ENCODE data around the gene CNTN4. TPM values are rescaled to one million over a fixed set of nuclear protein-coding genes. Genes with fewer than 3 reads are reported as not detected.

The CNTN4 gene
- total RNA-seq, 1 experiment from 2014 or later = not detected

GRCh38 chr3:2929574-2929973, 830.9 kb downstream of the CNTN4 start:
- no peak for ATAC-seq
- Mint-ChIP-seq H3K4me1 (no peaks in the 10 kb centered on the region), H3K4me3 (no peak overlapping the region), H3K27ac (no peak overlapping the region), H3K27me3 (ENCODE audit: low read depth) (peaks cover 9% of the 10 kb centered on the region), H3K36me3 (peaks cover 54% of the 10 kb centered on the region), H3K9me3 (peaks cover 71% of the 10 kb centered on the region)
- TF ChIP-seq MXD4 (CRISPR knock-in tag; IDR thresholded peaks at IDR 0.05; ENCODE audit: borderline replicate concordance) (no peak), CREB1 (CRISPR knock-in tag; IDR thresholded peaks at IDR 0.05) (no peak), MAX (CRISPR knock-in tag; IDR thresholded peaks at IDR 0.05) (no peak), OVOL2 (CRISPR knock-in tag; IDR thresholded peaks at IDR 0.05; ENCODE audit: borderline replicate concordance) (no peak), NFATC4 (CRISPR knock-in tag; IDR thresholded peaks at IDR 0.05) (no peak), JAZF1 (CRISPR knock-in tag; IDR thresholded peaks at IDR 0.05) (no peak), ZNF317 (CRISPR knock-in tag; IDR thresholded peaks at IDR 0.05; ENCODE audit: borderline replicate concordance, low read depth) (no peak), MYBL2 (CRISPR knock-in tag; IDR thresholded peaks at IDR 0.05) (no peak), STAT6 (CRISPR knock-in tag; conservative IDR thresholded peaks at IDR 0.05; ENCODE audit: low read depth) (no peak), ESRRA (CRISPR knock-in tag; IDR thresholded peaks at IDR 0.05; ENCODE audit: borderline replicate concordance) (no peak), HMGXB4 (CRISPR knock-in tag; IDR thresholded peaks at IDR 0.05) (no peak), USF2 (CRISPR knock-in tag; IDR thresholded peaks at IDR 0.05) (no peak), IRF2 (CRISPR knock-in tag; IDR thresholded peaks at IDR 0.05; ENCODE audit: borderline replicate concordance, low read depth) (no peak), ETV6 (CRISPR knock-in tag; IDR thresholded peaks at IDR 0.05) (no peak), CREM (CRISPR knock-in tag; IDR thresholded peaks at IDR 0.05) (no peak), FOXJ3 (CRISPR knock-in tag; IDR thresholded peaks at IDR 0.05; ENCODE audit: borderline replicate concordance) (no peak), FOXP4 (CRISPR knock-in tag; IDR thresholded peaks at IDR 0.05) (no peak), AR (CRISPR knock-in tag; IDR thresholded peaks at IDR 0.05) (no peak), NR3C1 (CRISPR knock-in tag; conservative IDR thresholded peaks at IDR 0.05; ENCODE audit: low read depth) (no peak), KAT7 (CRISPR knock-in tag; IDR thresholded peaks at IDR 0.05; ENCODE audit: borderline replicate concordance) (no peak)
- POLR2A ChIA-PET = no interaction called here
- CTCF ChIA-PET = no interaction called here
- no peak for DNase-seq (ENCODE audit: low spot score)
